Vagina (tissue), 2 donors: ENCODE data around the gene MALRD1. TPM values are rescaled to one million over a fixed set of nuclear protein-coding genes. Genes with fewer than 3 reads are reported as not detected.

Source experiments
- DNase-seq, 2 donors: peaks; one replicate each; pipeline ENCODE4 v3.0.0-alpha.2; 2017; ENCODE audit errors: extremely low spot score in 2 of 2
- H3K27ac ChIP-seq: fragments of 200-600 bp; sonication (generic); one replicate; pipeline ENCODE4 v1.5.1; 2019
- H3K27me3 ChIP-seq: fragments of 200-600 bp; sonication (generic); one replicate; pipeline ENCODE4 v1.5.1; 2019
- H3K36me3 ChIP-seq, 2 donors: fragments of 200-600 bp; sonication (generic); one replicate each; pipeline ENCODE4 v1.5.1; 2017 to 2019
- H3K4me1 ChIP-seq: fragments of 200-600 bp; sonication (generic); one replicate; pipeline ENCODE4 v1.5.1; 2019
- H3K4me3 ChIP-seq, 2 donors: fragments of 200-600 bp; sonication (generic); 1 replicate in 1 of 2; 2 replicates in 1 of 2; pipeline ENCODE4 v1.5.1; 2016 to 2019
- H3K9me3 ChIP-seq: fragments of 200-600 bp; sonication (generic); one replicate; pipeline ENCODE4 v1.5.1; 2019
- POLR2A ChIP-seq, 2 donors: fragments of 450-650 bp; IDR thresholded peaks; one replicate each; pipeline ENCODE4 v1.6.1; 2017; ENCODE audit warnings: antibody characterized with exemption in 2 of 2, mild to moderate bottlenecking in 2 of 2, moderate library complexity in 2 of 2
- POLR2AphosphoS5 ChIP-seq, 2 donors: sonication (generic); formaldehyde crosslinking; IDR thresholded peaks; one replicate each; pipeline ENCODE4 v1.9.0; 2017; ENCODE audit warnings: antibody characterized with exemption in 2 of 2, mild to moderate bottlenecking in 2 of 2, low read depth in 1 of 2; ENCODE audit not compliant: insufficient read depth in 1 of 2
- intact Hi-C: fragments of 100-400 bp; cut with DNase I; formaldehyde crosslinking; loops from one replicate; pipeline ENCODE4 v1.15.1; 2023
- total RNA-seq: library from RNA; depleted of rRNA; stranded (reverse); fragments of >200 nt; gene quantifications from one replicate; pipeline ENCODE4 v1.2.3, GENCODE V29; 2016
- TF ChIP-seq, protein P1 (sequence below), 3 experiments: fragments of 450-650 bp in 2 of 3; fragments of 200-600 bp in 1 of 3; sonication (generic) in 1 of 3; IDR thresholded peaks; one replicate each; pipeline ENCODE4 v1.5.1; 2017 to 2019; ENCODE audit warnings: antibody characterized with exemption in 3 of 3, mild to moderate bottlenecking in 2 of 3, moderate library complexity in 2 of 3

MALRD1 gene
- total RNA-seq, 1 donor from 2014 or later, result 2.0 TPM

DNA sequence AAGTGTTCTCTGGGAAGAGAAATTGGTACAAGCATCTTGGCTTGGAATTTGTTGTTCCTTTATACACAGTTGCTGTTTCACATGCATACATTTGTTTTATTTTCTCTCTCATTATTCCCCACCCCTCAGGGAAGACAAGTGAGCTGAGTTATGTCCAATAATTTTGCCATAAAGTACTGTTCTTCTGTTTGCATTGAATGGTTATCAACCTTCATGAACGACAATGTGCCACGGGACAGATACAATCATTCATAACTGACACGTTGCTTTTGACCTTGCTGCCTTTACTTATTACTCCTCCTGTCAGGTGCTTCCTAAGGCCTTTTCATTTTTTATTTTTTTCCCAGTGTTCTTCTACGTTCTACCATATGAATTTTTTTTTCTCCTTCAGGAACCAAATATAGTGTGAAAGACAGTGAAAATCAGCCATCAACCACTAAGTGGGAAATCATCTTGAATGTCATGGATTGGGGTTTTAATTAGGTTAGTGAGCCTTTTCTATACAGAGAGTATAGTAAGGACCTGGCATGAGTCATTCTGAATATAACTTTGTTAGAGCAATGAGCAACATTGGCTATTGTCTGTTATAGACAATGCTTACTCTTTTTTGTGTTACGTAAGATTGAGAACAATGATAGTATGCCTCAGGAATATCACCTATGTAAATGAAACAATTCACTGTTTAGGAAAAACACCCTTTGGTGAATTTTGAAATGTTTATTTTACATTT lies 383.2 kb downstream of the MALRD1 start:
- no peak overlapping the region for H3K27ac ChIP-seq
- no peak overlapping the region for H3K4me3 ChIP-seq
- no peaks in the 10 kb centered on the region for H3K9me3 ChIP-seq
- intact Hi-C loops, result no loop called here
- no peaks in the 10 kb centered on the region for H3K27me3 ChIP-seq
- no peaks in the 10 kb centered on the region for H3K4me1 ChIP-seq
- TF ChIP-seq, protein P1, sequence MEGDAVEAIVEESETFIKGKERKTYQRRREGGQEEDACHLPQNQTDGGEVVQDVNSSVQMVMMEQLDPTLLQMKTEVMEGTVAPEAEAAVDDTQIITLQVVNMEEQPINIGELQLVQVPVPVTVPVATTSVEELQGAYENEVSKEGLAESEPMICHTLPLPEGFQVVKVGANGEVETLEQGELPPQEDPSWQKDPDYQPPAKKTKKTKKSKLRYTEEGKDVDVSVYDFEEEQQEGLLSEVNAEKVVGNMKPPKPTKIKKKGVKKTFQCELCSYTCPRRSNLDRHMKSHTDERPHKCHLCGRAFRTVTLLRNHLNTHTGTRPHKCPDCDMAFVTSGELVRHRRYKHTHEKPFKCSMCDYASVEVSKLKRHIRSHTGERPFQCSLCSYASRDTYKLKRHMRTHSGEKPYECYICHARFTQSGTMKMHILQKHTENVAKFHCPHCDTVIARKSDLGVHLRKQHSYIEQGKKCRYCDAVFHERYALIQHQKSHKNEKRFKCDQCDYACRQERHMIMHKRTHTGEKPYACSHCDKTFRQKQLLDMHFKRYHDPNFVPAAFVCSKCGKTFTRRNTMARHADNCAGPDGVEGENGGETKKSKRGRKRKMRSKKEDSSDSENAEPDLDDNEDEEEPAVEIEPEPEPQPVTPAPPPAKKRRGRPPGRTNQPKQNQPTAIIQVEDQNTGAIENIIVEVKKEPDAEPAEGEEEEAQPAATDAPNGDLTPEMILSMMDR (IDR thresholded peaks at IDR 0.05), result no peak
- TF ChIP-seq POLR2AphosphoS5 (IDR thresholded peaks at IDR 0.05; ENCODE audit: insufficient read depth in 1 of 2, low read depth in 1 of 2) (no peak), POLR2A (IDR thresholded peaks at IDR 0.05) (no peak)
- no peaks in the 10 kb centered on the region for H3K36me3 ChIP-seq
- DNase-seq, result no peak

GRCh38 chr10:19449860-19450259 lies 401.3 kb downstream of the MALRD1 start:
- TF ChIP-seq POLR2AphosphoS5 (IDR thresholded peaks at IDR 0.05; ENCODE audit: insufficient read depth in 1 of 2, low read depth in 1 of 2), result no peak
- TF ChIP-seq, protein P1 (IDR thresholded peaks at IDR 0.05), result no peak
- TF ChIP-seq POLR2A (IDR thresholded peaks at IDR 0.05), result no peak
- no peaks in the 10 kb centered on the region for H3K9me3 ChIP-seq
- intact Hi-C loops, result no loop called here
- H3K27ac ChIP-seq, result no peak overlapping the region
- no peaks in the 10 kb centered on the region for H3K36me3 ChIP-seq
- no peak overlapping the region for H3K4me3 ChIP-seq
- no peaks in the 10 kb centered on the region for H3K27me3 ChIP-seq
- no peak for DNase-seq
- H3K4me1 ChIP-seq, result no peaks in the 10 kb centered on the region

DNA sequence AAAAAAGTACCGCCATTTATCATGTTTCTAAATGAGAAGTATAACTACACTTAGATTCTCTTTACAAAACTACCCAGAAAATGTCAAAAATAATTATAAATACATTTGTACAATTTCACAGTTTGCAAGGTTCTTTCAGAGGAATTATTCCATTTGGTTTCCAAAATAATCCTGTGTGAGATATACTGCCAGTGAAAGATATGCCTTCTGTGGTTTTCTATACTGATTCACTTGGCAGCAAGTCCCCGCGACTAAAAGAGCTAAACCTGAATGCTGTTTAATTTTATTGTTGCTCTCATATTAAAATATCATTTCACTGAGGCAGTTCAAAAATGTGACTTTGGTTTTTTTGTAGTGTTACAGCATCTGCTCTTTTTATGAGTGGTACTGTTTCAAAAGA lies 402.8 kb downstream of the MALRD1 start:
- TF ChIP-seq, protein P1 (IDR thresholded peaks at IDR 0.05), result no peak
- no peak for TF ChIP-seq POLR2A (IDR thresholded peaks at IDR 0.05)
- Histone ChIP-seq H3K4me3 (no peak overlapping the region), H3K4me1 (no peaks in the 10 kb centered on the region), H3K27me3 (no peaks in the 10 kb centered on the region), H3K9me3 (no peaks in the 10 kb centered on the region), H3K27ac (no peak overlapping the region), H3K36me3 (no peaks in the 10 kb centered on the region)
- intact Hi-C loops, result no loop called here
- no peak for DNase-seq

DNA sequence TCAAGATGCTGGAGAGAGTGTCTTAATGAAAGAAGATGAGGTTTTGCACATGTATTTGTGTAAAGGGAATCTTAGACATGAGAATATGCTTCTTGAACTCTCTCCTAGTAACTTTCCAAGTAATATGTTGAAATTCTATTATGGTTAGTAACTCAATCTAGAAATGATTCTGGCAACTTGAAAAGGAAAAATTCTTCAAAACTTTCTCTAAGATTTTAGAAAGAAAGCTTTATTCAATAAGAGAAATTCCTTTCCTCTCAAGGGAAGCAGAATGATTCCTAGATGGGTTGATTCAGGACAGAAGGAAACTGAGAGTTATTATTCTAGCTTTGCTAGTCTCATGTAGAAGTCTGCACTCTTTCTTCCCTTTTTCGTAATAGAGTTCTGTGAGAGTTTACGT lies 403.3 kb downstream of the MALRD1 start:
- no peaks in the 10 kb centered on the region for H3K36me3 ChIP-seq
- intact Hi-C loops, result no loop called here
- TF ChIP-seq, protein P1 (IDR thresholded peaks at IDR 0.05), result no peak
- TF ChIP-seq POLR2AphosphoS5 (IDR thresholded peaks at IDR 0.05; ENCODE audit: insufficient read depth in 1 of 2, low read depth in 1 of 2), result no peak
- no peak overlapping the region for H3K4me3 ChIP-seq
- no peaks in the 10 kb centered on the region for H3K4me1 ChIP-seq
- H3K27ac ChIP-seq, result no peak overlapping the region
- no peaks in the 10 kb centered on the region for H3K27me3 ChIP-seq
- no peak for DNase-seq
- no peaks in the 10 kb centered on the region for H3K9me3 ChIP-seq

DNA sequence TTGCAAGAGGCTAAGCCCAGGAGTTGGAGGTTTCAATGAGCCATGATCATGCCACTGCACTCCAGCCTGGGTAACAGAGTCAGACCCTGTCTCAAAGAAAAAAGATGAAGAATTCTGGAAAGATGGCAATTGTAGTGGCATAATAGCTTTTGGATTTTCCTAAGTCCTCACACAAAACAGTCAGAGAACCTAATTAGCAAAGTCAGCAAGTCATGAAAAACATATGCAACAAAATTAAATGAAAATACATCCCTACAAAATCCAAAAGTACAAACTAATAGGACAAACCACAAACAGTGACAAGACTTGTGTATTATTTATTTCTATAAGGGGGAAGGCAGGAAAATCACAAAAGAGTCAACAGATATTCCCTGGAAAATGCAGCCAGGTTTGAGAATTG lies 405.4 kb downstream of the MALRD1 start:
- H3K4me1 ChIP-seq, result no peaks in the 10 kb centered on the region
- H3K27me3 ChIP-seq, result no peaks in the 10 kb centered on the region
- no peaks in the 10 kb centered on the region for H3K9me3 ChIP-seq
- TF ChIP-seq POLR2AphosphoS5 (IDR thresholded peaks at IDR 0.05; ENCODE audit: insufficient read depth in 1 of 2, low read depth in 1 of 2) (no peak), POLR2A (IDR thresholded peaks at IDR 0.05) (no peak)
- TF ChIP-seq, protein P1 (IDR thresholded peaks at IDR 0.05), result no peak
- H3K27ac ChIP-seq, result no peak overlapping the region
- no peaks in the 10 kb centered on the region for H3K36me3 ChIP-seq
- DNase-seq, result no peak
- no peak overlapping the region for H3K4me3 ChIP-seq
- intact Hi-C loops, result no loop called here
